DMS153 (cell line): ENCODE results near the gene POLR3F.
"Not testable (repeated sequence)": the region's sequence is repeated elsewhere in the genome, so short reads cannot be mapped to it uniquely, and the experiment has no call there.

Experiments
- DNase-seq: peaks from one replicate; lab custom pipeline; 2025; lab: John Stamatoyannopoulos, UW

The POLR3F gene, protein sequence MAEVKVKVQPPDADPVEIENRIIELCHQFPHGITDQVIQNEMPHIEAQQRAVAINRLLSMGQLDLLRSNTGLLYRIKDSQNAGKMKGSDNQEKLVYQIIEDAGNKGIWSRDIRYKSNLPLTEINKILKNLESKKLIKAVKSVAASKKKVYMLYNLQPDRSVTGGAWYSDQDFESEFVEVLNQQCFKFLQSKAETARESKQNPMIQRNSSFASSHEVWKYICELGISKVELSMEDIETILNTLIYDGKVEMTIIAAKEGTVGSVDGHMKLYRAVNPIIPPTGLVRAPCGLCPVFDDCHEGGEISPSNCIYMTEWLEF

DNA sequence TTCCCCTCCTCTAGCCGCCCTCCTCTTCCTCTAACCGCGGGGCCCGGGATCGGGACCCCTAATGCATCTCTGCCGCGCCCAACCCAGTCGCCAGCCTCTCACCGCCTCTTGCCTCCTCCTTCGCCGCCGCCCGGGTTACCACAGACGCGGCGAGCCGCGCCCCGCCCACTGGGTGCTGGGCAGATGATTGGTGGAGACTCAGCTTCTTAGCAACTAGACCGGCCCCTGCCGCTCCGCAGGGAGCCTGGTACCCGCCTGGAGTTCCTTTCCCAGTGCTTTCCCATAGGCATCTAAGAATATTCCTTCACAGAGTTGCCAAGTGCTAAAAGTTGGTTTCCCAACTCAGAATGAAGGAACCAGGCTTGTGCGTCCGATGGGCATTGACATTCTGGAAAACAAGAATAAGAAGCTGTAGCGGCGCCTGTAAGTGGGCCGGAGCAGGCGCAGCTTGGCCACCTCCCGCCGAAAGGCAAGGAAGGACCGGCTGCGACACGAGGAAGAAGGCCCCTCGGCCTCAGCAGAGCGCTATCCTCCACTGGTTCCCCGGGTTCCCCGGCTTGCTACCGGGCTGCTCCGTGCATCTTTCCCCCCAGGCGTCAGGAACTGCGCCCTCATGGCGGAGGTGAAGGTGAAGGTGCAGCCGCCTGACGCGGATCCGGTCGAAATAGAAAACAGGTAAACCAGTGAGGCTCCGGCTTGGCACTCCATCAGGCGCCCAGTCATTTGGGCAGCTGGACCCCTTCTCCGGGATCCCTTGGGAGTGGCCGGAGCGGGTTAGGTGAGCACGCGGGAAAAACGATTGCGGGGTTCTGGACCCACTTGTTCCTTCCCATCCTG, at the start of gene POLR3F, which contains the start of gene DZANK1:
POLR3F (plus strand) TSS at position 497 of the 837 bp plus-strand sequence; CDS start at position 614, 117 bp downstream.
DZANK1 (minus strand) TSS at position 137 of the 837 bp plus-strand sequence. CDS start 1,672 bp downstream, outside the sequence.
- DNase-seq: peak; percentile 93

DNA sequence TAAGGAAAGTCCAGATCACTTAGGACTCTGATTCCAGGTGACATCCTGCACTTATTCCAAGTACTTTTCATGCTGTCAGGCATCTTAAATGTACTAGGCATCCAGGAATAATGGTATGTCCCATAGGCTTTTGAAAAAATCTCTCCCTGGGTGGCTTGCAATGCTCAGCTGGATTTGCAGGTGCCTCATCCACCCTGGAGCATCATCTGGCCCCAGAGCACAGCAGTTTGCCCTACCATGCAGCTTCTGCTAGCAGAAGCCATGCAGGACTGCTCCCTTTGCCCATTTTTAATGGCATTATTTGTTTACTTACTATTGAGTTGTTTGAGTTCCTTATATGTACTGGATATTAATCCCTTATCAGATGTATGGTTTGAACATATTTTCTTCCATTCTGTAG, 45.6 kb upstream of the POLR3F start:
- DNase-seq: no peak

DNA sequence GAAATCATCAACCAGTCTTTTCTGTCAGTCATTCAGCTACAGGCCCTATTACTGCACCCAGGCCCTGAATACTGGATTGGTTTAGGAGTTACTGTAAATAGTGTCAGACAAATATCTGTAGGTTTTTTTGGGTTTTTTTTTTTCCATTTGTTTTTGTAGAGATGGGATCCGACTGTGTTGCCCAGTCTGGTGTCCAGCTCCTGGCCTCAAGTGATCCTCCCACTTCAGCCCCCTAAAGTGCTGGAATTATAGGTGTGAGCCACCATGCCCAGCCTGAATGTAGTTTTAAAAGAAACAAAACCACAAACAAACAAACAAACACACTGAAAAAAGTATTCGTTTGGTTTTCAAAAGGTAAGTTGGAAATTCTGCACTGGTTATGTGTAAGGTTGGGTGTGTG, 40.0 kb upstream of the POLR3F start:
- no peak for DNase-seq

DNA sequence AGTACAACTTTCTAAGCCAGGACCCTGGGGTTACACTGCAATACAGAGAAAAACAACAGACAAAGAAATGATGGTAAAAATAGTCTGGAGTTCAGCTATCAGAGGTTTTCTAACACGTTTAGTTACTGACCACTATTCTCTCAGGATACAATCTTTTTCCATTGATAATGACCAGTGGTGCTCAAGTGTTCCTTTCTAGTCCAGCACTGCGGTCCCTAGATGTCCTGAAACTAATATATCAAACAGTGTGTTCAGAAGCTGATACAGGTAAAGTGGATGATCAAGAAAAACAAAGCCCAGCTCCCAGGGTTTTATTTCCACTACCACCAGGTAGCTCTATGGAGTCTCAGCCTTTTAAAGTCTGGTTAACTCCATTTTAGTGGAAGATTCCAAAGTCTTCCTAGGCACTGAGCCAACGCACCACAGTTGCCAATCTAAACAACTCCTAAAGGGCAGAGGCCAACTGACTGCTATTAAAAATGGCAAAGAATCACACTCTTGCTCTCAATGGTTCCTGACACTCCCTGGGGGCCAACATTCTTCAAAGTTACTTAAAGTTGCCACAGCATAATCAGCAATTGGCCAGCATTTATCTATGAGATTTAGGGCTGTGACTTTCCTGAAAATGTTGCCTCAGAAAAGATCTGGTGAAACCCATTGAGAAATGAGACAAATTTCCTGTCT, 38.6 kb upstream of the POLR3F start:
- DNase-seq: no peak

DNA sequence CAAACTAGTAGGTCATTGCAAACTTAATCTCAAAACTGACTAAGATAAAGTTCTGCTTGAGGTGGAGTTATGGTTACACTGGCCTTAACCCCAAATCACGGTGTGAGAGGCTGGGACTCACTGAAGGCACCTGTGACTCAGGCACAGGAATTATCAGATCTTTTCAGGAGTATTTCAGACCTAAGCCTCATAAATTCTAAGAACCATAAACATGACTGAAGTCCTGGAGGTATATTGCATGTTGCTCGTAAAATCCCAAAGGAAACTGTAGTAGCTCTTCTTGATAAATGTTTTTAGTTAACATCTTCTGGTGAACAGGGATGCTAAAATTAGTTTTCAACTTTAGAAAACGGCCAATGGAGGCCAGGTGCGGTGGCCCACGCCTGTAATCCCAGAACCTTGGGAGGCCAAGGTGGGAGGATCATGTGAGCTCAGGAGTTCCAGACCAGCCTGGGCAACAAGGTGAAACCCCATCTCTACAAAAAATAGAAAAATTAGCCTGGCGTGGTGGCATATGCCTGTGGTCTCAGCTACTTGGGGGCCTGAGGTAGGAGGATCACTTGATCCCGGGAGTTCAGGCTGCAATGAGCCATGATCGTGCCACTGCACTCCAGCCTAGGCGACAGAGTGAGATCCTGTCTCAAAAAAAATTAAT, 36.9 kb upstream of the POLR3F start:
- DNase-seq: no peak

DNA sequence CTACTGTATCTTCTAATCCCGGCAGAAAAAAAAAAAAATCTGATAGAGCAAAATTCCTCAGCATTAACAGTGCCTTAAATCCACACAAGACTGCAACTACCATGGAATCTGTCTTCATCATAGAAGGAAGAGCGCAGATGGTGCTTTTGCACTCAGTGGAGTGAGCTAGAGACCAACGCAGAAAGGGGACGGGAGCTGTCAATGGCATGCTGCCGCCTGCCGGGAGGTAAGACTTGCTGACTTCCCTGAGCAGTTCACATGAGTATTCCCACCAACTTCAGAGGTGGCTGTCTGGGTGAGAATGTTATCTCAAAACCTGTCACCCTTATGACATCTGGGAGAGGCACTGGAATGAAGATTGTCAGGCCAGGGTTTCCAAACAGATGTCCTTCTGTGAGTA, 36.0 kb upstream of the POLR3F start:
- no peak for DNase-seq

DNA sequence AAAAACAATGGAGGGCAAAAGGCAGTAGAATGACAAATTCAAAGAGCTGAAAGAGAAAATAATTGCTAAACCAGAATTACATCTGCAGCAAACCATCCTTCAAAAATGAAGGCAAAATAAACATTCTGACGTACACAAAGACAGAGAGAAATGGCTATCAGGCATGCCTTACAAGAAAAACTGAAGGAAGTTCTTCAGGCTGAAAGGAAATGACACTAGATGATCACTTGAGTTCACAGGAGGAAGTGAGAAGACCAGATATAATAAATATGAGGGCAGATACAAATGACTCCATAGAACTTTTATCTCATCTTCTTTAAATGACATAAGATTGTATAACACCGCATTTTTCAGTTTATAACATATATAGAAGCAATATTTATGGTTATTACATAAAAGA, 30.3 kb upstream of the POLR3F start:
- DNase-seq: no peak

DNA sequence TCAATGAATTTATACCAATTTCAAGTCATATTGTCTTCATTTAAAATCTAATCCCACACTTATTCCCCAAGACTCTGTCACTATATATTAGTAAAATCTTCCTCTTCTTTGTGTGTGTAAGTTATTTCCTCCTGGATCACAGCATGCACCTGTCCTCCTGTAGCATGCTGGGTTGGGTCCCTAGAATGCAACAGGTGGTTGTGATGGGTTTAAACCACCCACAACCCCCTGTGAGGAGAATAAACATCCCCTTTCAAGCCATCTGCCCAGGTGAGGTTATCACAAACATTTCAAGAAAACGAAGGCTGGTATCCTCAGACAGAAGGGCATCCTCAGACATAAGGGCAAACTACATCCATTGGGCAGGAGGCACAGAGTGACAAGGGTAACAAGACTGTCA, 26.8 kb upstream of the POLR3F start:
- no peak for DNase-seq

DNA sequence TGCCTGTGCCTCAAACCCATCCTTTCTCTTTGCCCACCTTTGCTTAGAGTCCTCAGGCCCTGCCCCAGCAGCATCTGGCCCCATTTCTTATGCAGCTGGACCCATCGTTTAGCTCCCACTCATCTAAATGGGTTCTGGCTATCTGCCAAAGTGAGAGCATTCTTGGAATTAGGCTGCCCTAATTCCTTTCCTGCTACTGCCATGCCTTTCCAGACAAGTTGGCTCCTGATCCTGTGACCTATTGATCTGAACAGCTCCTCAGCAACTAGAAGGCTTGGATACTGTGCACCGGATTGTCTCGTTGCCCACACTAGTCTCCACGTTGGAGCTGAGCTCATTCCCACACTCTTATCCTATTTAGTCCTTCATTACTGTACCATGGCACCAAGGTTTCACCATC, 23.3 kb upstream of the POLR3F start:
- DNase-seq: no peak

DNA sequence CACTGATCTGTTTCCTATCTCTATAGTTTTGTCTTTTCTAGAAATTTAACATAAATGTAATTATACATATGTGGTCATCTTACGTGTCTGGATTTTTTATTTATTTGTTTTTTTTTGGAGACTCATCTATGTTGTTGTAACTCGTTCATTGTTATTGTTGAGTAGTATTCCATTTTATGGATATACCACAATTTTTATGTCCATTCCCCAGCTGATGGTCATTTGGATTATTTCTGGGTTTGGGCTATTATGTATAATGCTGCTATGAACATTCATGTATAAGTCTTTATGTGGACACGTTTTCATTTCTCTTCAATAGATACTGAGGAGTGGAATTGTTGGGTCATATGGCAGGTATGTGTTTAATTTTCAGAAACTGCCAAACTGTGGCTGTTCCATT, 10.6 kb upstream of the POLR3F start:
- DNase-seq: no peak

DNA sequence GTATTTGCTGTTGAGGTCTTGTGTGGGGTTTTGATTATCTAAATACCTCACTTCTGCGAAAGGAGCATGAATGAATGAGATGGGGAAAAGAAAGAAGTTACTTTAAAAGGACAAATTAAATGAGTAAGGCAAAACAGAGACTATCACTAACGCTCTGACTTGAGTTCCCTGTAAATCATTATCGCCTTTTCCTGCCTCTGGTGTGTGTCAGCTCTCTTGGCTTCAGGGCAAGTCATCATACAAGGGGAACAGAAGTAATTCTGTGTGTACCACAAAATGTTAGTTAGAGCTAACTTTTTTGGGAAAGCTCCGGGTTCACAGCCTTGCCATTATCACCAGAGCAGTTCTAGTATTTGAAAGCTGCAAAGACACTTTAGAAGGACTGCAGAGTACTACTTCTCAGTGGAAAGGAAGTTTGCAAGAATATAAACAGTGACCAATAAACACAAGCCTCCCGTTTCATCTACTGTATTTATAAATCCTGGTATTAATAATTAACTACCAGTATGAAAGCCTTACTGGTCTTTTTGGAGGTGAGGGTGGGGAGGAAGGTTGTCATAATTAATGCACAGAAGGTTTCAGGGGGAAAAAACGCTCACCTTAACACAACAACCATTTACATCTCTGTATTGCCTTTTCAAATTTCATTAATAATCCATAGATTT, 1.5 kb upstream of the POLR3F start:
- no peak for DNase-seq

DNA sequence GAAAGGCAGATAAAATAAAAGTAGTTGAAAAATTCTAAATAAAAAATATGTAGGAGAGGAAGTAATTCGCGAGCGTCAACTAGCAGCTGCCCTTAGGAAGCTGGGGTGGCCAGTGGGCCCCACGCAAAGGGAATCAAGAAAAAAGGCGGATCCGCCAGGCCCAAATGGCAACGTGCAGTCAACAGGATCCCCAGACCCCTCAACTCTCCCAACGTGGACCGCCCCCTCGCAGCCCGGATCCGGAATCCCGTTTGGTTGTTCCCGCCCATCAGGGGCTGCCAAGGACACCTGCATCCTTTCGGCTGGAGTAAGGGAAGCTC, 656 bp upstream of the POLR3F start:
- no peak for DNase-seq

DNA sequence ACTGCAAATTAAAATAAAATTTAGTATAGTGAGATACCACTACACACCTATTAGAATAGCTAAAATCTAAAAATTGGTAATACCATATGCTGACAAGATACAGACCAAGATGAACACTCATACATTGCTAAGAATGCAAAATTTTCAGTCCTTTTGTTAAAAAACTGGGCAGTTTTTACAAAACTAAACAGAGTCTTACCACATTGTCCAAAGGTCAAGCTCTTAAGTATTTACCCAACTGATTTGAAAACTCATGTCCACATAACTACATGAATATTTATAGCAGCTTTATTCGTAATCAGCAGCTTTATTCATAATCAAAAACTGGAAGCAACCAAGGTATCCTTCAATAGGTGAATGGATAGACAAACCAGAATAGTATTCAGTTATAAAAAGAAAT, 10.0 kb downstream of the POLR3F start:
- no peak for DNase-seq

DNA sequence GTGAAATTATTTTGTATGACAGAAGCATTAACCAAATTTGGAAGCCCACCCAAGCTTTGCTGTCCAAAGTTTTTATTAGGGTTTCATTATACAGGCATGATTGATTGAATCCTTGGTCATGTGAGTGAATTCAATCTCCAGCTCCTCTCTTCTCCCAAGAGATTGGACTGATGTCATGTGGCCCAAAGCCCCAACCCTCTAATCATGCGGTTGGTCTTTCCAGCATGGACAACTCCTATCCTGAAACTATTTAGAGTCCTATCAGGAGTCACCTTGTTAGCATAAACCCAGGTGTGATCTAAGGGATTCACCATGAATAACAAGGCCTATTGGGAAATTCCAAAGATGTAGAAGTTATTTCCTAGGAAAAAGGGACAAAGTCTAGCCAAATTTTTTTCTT, 10.6 kb downstream of the POLR3F start:
- no peak for DNase-seq

DNA sequence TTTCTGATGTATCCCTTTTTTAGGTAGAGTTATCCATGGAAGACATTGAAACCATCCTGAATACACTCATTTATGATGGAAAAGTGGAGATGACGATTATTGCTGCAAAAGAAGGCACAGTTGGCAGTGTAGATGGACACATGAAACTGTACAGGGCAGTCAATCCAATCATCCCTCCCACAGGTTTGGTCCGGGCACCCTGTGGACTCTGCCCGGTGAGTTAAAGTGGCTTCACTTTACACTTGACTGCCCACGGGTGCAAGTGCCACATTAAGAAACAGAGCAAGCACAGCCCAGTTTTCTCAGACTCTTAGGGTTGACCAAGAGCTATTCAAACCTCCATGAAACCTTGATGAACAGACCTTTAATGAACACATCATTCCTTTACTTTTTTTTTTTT, 14.4 kb downstream of the POLR3F start:
- no peak for DNase-seq

DNA sequence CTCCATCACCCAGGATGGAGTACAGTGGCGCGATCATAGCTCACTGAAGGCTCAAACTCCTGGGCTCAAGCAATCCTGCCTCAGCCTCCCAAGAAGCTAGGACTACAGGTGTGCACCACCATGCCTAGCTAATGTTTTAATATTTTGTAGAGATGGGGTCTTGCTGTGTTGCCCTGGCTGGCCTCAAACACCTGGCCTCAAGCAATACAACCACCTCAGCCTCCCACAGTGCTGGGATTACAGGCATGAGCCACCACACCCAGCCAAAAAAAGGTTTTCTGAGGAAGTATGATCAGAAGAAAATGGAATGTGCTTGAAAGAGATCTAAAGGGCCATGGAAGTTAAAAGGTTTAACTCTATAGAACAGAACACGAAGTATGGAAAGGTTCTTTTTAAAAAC, 21.1 kb downstream of the POLR3F start:
- DNase-seq: no peak

DNA sequence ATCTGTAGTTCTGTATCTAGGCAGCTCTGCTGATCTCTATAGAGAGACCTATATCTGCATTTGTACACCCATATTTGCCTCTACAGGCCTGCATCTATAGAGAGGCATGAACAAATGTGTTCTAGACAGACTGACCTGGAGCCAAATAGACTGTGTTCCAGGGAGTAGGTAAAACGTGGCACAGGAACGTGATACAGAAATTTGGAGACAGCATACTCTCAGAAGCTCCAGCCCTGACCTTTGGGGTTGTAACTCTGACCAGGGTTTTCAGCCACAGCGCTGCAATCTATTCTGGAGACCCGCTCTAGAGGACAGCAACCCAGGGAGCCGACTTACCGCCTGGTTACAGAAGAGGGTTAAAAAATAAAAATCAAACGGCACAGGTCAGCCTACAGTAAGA, 28.9 kb downstream of the POLR3F start:
- peak; percentile 16 for DNase-seq

DNA sequence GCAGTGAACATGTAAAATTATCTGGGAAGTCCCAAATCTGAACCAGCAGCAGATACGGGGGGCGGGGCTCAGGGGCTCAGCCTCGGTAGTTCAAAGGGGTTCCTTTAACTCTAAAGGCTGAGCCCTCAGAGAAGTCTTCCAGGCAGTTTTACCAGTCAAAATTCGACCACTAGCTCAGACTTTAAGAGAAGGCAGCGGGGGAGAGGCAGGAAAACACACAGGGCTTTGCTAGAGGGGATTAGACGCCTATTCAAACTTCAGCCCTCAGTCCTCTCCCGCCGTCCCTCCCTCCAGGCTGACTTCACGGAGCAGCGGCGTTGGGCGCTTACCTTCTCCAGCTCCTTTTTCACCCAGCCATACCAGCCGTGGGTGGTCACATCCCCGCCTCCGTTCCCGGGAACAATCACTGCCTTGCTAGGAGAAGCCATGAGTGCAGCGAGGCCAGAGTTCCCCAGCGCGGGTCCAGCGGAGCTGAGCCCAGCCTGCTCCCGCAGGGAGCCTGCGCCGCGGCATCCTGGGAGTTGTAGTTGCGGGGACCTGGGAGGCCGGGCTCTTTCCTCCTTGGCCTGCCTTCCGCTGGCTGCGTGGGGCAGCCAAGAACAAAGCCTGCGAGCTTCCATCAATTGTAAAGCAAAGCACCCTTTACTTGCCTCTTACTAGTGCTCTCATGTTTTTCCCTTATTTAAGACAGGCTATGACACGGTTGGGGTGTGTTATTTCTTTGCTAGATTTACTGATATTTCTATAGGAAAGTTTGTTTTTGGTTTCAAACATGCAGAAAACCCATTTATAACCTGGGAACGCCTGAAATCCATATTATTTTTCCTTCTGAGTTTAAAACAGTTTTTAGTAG, 29.8 kb downstream of the POLR3F start, which contains the start of gene RBBP9:
RBBP9 (minus strand) TSS at position 486 of the 853 bp plus-strand sequence; CDS start at position 428, 58 bp downstream.
- peak; percentile 64 for DNase-seq

DNA sequence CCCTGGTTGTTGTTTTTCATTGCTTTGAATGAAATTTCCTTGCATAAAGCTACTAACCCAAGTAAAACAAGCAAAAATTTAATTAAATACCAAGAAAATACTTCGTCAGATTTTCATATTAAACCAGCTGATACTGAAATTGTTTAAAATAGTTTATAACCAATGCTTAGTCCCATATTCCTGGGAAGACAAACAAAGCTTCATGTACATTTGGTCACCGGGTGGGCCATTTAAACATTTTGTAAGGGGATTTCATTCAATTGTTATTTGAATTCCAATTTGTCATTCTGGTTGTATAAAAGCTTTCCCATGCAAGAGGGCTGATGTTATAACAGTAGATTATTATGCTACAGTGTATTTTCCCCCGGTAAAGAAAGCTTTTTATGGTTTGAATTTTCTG, 30.4 kb downstream of the POLR3F start:
- no peak for DNase-seq

DNA sequence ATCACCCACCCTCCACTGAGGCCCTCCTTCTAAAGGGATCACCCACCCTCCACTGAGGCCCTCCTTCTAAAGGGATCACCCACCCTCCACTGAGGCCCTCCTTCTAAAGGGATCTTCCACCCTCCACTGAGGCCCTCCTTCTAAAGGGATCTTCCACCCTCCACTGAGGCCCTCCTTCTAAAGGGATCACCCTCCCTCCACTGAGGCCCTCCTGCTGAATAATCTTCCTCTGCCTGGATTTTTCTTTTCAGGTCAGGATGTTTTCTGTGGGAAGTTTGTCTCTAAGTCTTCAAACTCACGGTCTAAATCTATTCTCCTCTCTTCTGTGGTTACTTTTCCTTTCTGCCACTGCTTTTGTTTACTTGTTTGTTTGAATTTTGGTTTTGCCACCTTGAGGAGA, 34.5 kb downstream of the POLR3F start:
- not testable (repeated sequence) for DNase-seq
